Measurements from ENCODE around the gene SEC24D.

SEC24D gene

DNA sequence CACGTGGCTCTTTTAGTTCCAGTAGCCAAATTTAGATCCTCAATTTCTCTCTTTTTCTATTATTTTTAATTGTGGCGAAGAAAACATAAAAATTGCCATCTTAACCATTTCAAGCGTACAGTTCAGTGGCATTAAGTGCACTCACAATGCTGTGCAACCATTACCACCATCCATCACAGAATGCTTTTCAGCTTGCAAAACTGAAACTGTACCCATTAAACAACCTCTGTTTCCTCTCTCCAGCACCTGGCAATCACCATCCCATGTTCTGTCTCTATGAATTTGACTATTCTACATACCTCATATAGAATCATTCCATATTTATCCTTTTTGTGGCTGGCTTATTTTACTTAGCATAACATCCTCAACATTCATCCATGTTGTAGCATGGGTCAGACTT, 75.8 kb downstream of the SEC24D start:
- Histone ChIP-seq H3K79me1 (replicated peaks; ENCODE audit: low read length, poor library complexity, severe bottlenecking) (peaks cover 14% of the 10 kb centered on the region), H3K23ac (ENCODE audit: low read length in 2 of 2) (no peak overlapping the region), H2BK15ac (ENCODE audit: low read depth, poor library complexity, severe bottlenecking) (no peak overlapping the region), H2BK12ac (ENCODE audit: low read length in 2 of 2) (no peak overlapping the region), H3K4ac (ENCODE audit: low read depth in 1 of 2, low read length in 2 of 2) (no peak overlapping the region), H3K27ac (ENCODE audit: low read length, poor library complexity, severe bottlenecking) (no peak overlapping the region), H3K14ac (ENCODE audit: low read length in 2 of 2) (no peak overlapping the region), H3K27me3 (ENCODE audit: control insufficient read depth in 1 of 2, insufficient read depth in 1 of 2, low read length in 2 of 2) (no peaks in the 10 kb centered on the region), H4K91ac (ENCODE audit: low read length) (no peak overlapping the region), H3K4me1 (ENCODE audit: control insufficient read depth, insufficient read depth, low read depth, low read length) (no peaks in the 10 kb centered on the region), H2AK5ac (ENCODE audit: low read length, severe bottlenecking) (no peak overlapping the region), H4K8ac (ENCODE audit: low read length) (no peak overlapping the region), H3K9ac (ENCODE audit: low read length) (no peak overlapping the region), H3K9me3 (ENCODE audit: control insufficient read depth, low read length) (no peaks in the 10 kb centered on the region), H3K36me3 (ENCODE audit: control insufficient read depth in 1 of 2, insufficient read depth in 2 of 2, low read depth in 1 of 2, low read length in 2 of 2) (peaks cover 3 to 87% of the 10 kb centered on the region in 2 experiments), H2BK5ac (ENCODE audit: low read depth, low read length, poor library complexity, severe bottlenecking) (no peak overlapping the region), H3K18ac (ENCODE audit: low read depth in 1 of 2, low read length in 2 of 2) (no peak overlapping the region), H2AFZ (ENCODE audit: low read depth, low read length) (no peak overlapping the region), H3K4me3 (ENCODE audit: insufficient read depth in 1 of 2, low read depth in 1 of 2, low read length in 2 of 2) (no peak overlapping the region), H3K4me2 (ENCODE audit: low read length, poor library complexity, severe bottlenecking) (no peak overlapping the region), H2BK120ac (ENCODE audit: low read depth, low read length) (no peak overlapping the region)
- 95% methylated on average over 3 of the region's 3 CpGs for WGBS
- DNase-seq: no peak

DNA sequence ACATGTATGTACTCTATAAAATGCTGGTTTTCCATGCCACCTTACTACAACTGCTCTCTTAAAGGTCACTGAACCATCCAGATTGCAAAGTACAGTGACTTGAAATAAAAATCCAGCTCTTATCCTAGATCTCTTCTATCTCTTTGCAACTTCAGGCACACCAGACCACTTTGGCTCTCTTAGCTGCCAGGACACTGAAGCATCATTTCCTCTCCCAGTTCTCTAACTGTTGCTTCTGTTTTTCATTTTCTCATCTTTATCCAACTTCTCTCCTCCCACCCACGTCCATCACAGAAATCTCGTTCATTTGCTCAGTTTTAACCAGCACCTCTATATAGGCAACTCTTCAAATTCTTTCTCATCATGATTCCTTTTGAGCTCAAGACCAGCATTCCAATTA, 76.4 kb downstream of the SEC24D start:
- 95% methylated on average over 2 of the region's 2 CpGs for WGBS
- H3K27me3 ChIP-seq (ENCODE audit: control insufficient read depth in 1 of 2, insufficient read depth in 1 of 2, low read length in 2 of 2): no peaks in the 10 kb centered on the region
- H3K4ac ChIP-seq (ENCODE audit: low read depth in 1 of 2, low read length in 2 of 2): no peak overlapping the region
- H3K4me3 ChIP-seq (ENCODE audit: insufficient read depth in 1 of 2, low read depth in 1 of 2, low read length in 2 of 2): no peak overlapping the region
- H3K79me1 ChIP-seq (replicated peaks; ENCODE audit: low read length, poor library complexity, severe bottlenecking): peaks cover 14% of the 10 kb centered on the region
- no peak overlapping the region for H2BK5ac ChIP-seq (ENCODE audit: low read depth, low read length, poor library complexity, severe bottlenecking)
- H2BK12ac ChIP-seq (ENCODE audit: low read length in 2 of 2): no peak overlapping the region
- H3K4me2 ChIP-seq (ENCODE audit: low read length, poor library complexity, severe bottlenecking): no peak overlapping the region
- no peak overlapping the region for H3K9ac ChIP-seq (ENCODE audit: low read length)
- H3K4me1 ChIP-seq (ENCODE audit: control insufficient read depth, insufficient read depth, low read depth, low read length): no peaks in the 10 kb centered on the region
- H2BK15ac ChIP-seq (ENCODE audit: low read depth, poor library complexity, severe bottlenecking): no peak overlapping the region
- H3K27ac ChIP-seq (ENCODE audit: low read length, poor library complexity, severe bottlenecking): no peak overlapping the region
- no peak overlapping the region for H3K18ac ChIP-seq (ENCODE audit: low read depth in 1 of 2, low read length in 2 of 2)
- no peak overlapping the region for H2BK120ac ChIP-seq (ENCODE audit: low read depth, low read length)
- no peak overlapping the region for H2AFZ ChIP-seq (ENCODE audit: low read depth, low read length)
- peak overlapping the region; percentile 28 for H4K8ac ChIP-seq (ENCODE audit: low read length)
- H3K23ac ChIP-seq (ENCODE audit: low read length in 2 of 2): no peak overlapping the region
- DNase-seq: no peak
- H4K91ac ChIP-seq (ENCODE audit: low read length): no peak overlapping the region
- H3K14ac ChIP-seq (ENCODE audit: low read length in 2 of 2): peak overlapping the region in 1 of 2 experiments; percentile 74
- H3K36me3 ChIP-seq (ENCODE audit: control insufficient read depth in 1 of 2, insufficient read depth in 2 of 2, low read depth in 1 of 2, low read length in 2 of 2): peaks cover 3 to 87% of the 10 kb centered on the region in 2 experiments
- no peaks in the 10 kb centered on the region for H3K9me3 ChIP-seq (ENCODE audit: control insufficient read depth, low read length)
- no peak overlapping the region for H2AK5ac ChIP-seq (ENCODE audit: low read length, severe bottlenecking)

DNA sequence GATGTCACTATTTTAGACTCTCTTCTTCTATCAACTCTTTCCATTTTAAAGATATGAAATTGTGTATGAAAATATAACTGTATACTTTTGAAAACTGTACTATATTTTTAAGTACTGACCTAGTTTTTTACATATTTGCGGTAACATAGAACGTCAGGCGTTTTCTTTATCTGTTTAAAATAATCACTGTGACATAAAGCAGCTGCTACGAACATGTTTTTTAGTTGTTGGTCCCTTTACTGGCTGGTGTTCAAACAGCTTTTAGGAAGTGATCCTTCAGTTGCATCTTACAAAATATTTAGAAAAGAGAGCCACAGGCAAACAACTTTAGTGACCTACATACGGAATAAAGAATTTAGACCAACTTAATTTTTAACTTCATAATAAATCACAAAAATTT, 77.6 kb downstream of the SEC24D start:
- H3K27me3 ChIP-seq (ENCODE audit: control insufficient read depth in 1 of 2, insufficient read depth in 1 of 2, low read length in 2 of 2): no peaks in the 10 kb centered on the region
- no peak overlapping the region for H2BK15ac ChIP-seq (ENCODE audit: low read depth, poor library complexity, severe bottlenecking)
- peaks cover 0 to 86% of the 10 kb centered on the region in 2 experiments for H3K36me3 ChIP-seq (ENCODE audit: control insufficient read depth in 1 of 2, insufficient read depth in 2 of 2, low read depth in 1 of 2, low read length in 2 of 2)
- 89% methylated on average over 4 of the region's 5 CpGs for WGBS
- no peak overlapping the region for H3K4me3 ChIP-seq (ENCODE audit: insufficient read depth in 1 of 2, low read depth in 1 of 2, low read length in 2 of 2)
- no peak overlapping the region for H2BK5ac ChIP-seq (ENCODE audit: low read depth, low read length, poor library complexity, severe bottlenecking)
- H3K27ac ChIP-seq (ENCODE audit: low read length, poor library complexity, severe bottlenecking): no peak overlapping the region
- no peak overlapping the region for H3K14ac ChIP-seq (ENCODE audit: low read length in 2 of 2)
- H3K18ac ChIP-seq (ENCODE audit: low read depth in 1 of 2, low read length in 2 of 2): no peak overlapping the region
- H2AFZ ChIP-seq (ENCODE audit: low read depth, low read length): no peak overlapping the region
- peaks cover 10% of the 10 kb centered on the region for H3K79me1 ChIP-seq (replicated peaks; ENCODE audit: low read length, poor library complexity, severe bottlenecking)
- H3K9ac ChIP-seq (ENCODE audit: low read length): peak overlapping the region; percentile 66
- H4K8ac ChIP-seq (ENCODE audit: low read length): no peak overlapping the region
- no peaks in the 10 kb centered on the region for H3K4me1 ChIP-seq (ENCODE audit: control insufficient read depth, insufficient read depth, low read depth, low read length)
- H2BK12ac ChIP-seq (ENCODE audit: low read length in 2 of 2): no peak overlapping the region
- no peak overlapping the region for H2AK5ac ChIP-seq (ENCODE audit: low read length, severe bottlenecking)
- no peak overlapping the region for H3K4ac ChIP-seq (ENCODE audit: low read depth in 1 of 2, low read length in 2 of 2)
- no peak overlapping the region for H2BK120ac ChIP-seq (ENCODE audit: low read depth, low read length)
- H3K9me3 ChIP-seq (ENCODE audit: control insufficient read depth, low read length): no peaks in the 10 kb centered on the region
- H4K91ac ChIP-seq (ENCODE audit: low read length): no peak overlapping the region
- H3K23ac ChIP-seq (ENCODE audit: low read length in 2 of 2): no peak overlapping the region
- H3K4me2 ChIP-seq (ENCODE audit: low read length, poor library complexity, severe bottlenecking): no peak overlapping the region
- peak; percentile 64 for DNase-seq

DNA sequence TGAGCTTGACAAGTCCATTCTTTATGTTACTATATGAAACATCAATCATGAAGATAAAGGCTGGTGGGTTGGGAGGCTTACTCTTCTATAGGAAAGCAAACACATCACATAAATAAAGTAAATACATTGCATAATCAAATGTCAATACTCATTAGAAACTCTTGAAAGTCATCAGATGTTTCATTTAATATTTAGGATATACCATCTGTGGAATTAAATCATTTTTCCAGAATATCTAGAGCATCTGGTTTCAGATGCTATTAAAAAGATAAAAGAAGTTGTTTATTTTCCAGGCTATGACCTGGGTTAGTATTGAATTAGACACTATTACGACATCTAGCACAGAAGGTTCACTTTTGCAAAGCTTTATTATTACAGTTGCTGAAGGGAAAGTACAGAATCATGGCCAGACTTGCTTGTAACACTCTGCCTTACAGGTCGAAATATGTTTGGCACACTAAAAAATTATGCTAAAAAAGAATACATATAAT, 78.1 kb downstream of the SEC24D start:
- no peak overlapping the region for H3K18ac ChIP-seq (ENCODE audit: low read depth in 1 of 2, low read length in 2 of 2)
- H3K9ac ChIP-seq (ENCODE audit: low read length): peak overlapping the region; percentile 66
- no peak overlapping the region for H4K91ac ChIP-seq (ENCODE audit: low read length)
- H3K4me1 ChIP-seq (ENCODE audit: control insufficient read depth, insufficient read depth, low read depth, low read length): no peaks in the 10 kb centered on the region
- H2BK120ac ChIP-seq (ENCODE audit: low read depth, low read length): no peak overlapping the region
- no peak overlapping the region for H3K4ac ChIP-seq (ENCODE audit: low read depth in 1 of 2, low read length in 2 of 2)
- H2BK15ac ChIP-seq (ENCODE audit: low read depth, poor library complexity, severe bottlenecking): no peak overlapping the region
- H2AK5ac ChIP-seq (ENCODE audit: low read length, severe bottlenecking): no peak overlapping the region
- no peak overlapping the region for H2BK12ac ChIP-seq (ENCODE audit: low read length in 2 of 2)
- no peak overlapping the region for H3K14ac ChIP-seq (ENCODE audit: low read length in 2 of 2)
- H3K27ac ChIP-seq (ENCODE audit: low read length, poor library complexity, severe bottlenecking): no peak overlapping the region
- no peaks in the 10 kb centered on the region for H3K27me3 ChIP-seq (ENCODE audit: control insufficient read depth in 1 of 2, insufficient read depth in 1 of 2, low read length in 2 of 2)
- DNase-seq: peak; percentile 76
- H2AFZ ChIP-seq (ENCODE audit: low read depth, low read length): no peak overlapping the region
- H3K9me3 ChIP-seq (ENCODE audit: control insufficient read depth, low read length): no peaks in the 10 kb centered on the region
- H3K23ac ChIP-seq (ENCODE audit: low read length in 2 of 2): no peak overlapping the region
- no peak overlapping the region for H2BK5ac ChIP-seq (ENCODE audit: low read depth, low read length, poor library complexity, severe bottlenecking)
- no peak overlapping the region for H3K4me2 ChIP-seq (ENCODE audit: low read length, poor library complexity, severe bottlenecking)
- H3K79me1 ChIP-seq (replicated peaks; ENCODE audit: low read length, poor library complexity, severe bottlenecking): peaks cover 10% of the 10 kb centered on the region
- 100% methylated on average over 1 of the region's 2 CpGs for WGBS
- H3K4me3 ChIP-seq (ENCODE audit: insufficient read depth in 1 of 2, low read depth in 1 of 2, low read length in 2 of 2): no peak overlapping the region
- H3K36me3 ChIP-seq (ENCODE audit: control insufficient read depth in 1 of 2, insufficient read depth in 2 of 2, low read depth in 1 of 2, low read length in 2 of 2): peaks cover 0 to 85% of the 10 kb centered on the region in 2 experiments
- no peak overlapping the region for H4K8ac ChIP-seq (ENCODE audit: low read length)

All from mesenchymal stem cell (in vitro differentiated cells and primary cell).